DND-41 (cell line): Measurements from ENCODE around the gene C2orf15.

ENCODE experiments used
- EZH2 ChIP-seq: IDR thresholded peaks from 3 replicates; pipeline ENCODE4 v1.6.1; 2012; ENCODE audit warnings: borderline replicate concordance, low read depth, mild to moderate bottlenecking, moderate library complexity, low read length, inconsistent platforms; ENCODE audit not compliant: severe bottlenecking
- TF ChIP-seq, protein P1 (sequence below): IDR thresholded peaks from 2 replicates; pipeline ENCODE4 v1.5.1; 2012; ENCODE audit warnings: borderline replicate concordance, low read length, moderate library complexity, mild to moderate bottlenecking; ENCODE audit not compliant: poor library complexity, severe bottlenecking; ENCODE audit errors: extremely low read depth

DNA sequence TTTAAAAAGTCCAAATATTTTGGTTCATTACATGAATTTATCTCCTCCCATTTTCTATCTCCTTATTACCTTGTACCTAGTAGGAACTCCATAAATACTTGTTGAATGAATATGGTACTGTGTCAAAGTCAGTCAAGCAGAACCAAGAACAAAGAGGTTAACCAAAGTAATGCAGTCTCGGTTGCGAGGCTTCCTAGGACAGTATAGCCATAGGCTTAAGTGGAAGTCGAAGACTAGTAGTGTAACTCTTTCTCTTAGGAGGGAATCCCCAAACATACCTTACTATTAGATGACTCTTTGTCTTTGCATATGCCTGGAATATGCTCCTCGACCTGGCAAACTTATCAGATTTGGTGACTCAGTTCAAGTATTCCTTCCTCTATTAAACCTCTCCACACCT lies 18.1 kb downstream of the C2orf15 start:
- TF ChIP-seq, protein P1, sequence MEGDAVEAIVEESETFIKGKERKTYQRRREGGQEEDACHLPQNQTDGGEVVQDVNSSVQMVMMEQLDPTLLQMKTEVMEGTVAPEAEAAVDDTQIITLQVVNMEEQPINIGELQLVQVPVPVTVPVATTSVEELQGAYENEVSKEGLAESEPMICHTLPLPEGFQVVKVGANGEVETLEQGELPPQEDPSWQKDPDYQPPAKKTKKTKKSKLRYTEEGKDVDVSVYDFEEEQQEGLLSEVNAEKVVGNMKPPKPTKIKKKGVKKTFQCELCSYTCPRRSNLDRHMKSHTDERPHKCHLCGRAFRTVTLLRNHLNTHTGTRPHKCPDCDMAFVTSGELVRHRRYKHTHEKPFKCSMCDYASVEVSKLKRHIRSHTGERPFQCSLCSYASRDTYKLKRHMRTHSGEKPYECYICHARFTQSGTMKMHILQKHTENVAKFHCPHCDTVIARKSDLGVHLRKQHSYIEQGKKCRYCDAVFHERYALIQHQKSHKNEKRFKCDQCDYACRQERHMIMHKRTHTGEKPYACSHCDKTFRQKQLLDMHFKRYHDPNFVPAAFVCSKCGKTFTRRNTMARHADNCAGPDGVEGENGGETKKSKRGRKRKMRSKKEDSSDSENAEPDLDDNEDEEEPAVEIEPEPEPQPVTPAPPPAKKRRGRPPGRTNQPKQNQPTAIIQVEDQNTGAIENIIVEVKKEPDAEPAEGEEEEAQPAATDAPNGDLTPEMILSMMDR: no peak
- TF ChIP-seq EZH2: no peak
